OCI-LY7 (cell line): ENCODE measurements around the gene TRIP10. TPM values are rescaled to one million over a fixed set of nuclear protein-coding genes. Genes with fewer than 3 reads are reported as not detected.

ENCODE experiments used
- BruUV-seq: library from RNA; stranded (reverse); fragments of 400-500 nt; replicated peaks from 2 replicates; lab custom pipeline; 2021; lab: Mats Ljungman, UMichigan
- CTCF ChIA-PET: fragments of 300-600 bp; sonication (Branson Sonifier 250); formaldehyde crosslinking; loops from one replicate; lab custom pipeline; 2022; ENCODE audit warnings: antibody characterized with exemption; ENCODE audit not compliant: unreplicated experiment; lab: Charles Lee
- POLR2A ChIA-PET: fragments of 300-600 bp; sonication (Branson Sonifier 250); formaldehyde crosslinking; loops from one replicate; lab custom pipeline; 2022; ENCODE audit warnings: antibody characterized with exemption; lab: Charles Lee
- DNase-seq: peaks from one replicate; pipeline ENCODE4 v3.0.0-alpha.2; 2015; ENCODE audit warnings: low spot score
- H2AFZ ChIP-seq: fragments of 200-600 bp; sonication (generic), shearing (Covaris generic); 2 replicates; pipeline ENCODE4 v1.6.1; 2014; ENCODE audit warnings: mild to moderate bottlenecking, antibody characterized with exemption, low read length, moderate library complexity
- H3K27ac ChIP-seq: fragments of 200-600 bp; sonication (generic); 2 replicates; pipeline ENCODE4 v1.5.1; 2014; ENCODE audit warnings: mixed run types, low read depth, mild to moderate bottlenecking, moderate library complexity, low read length, inconsistent platforms; ENCODE audit not compliant: poor library complexity, severe bottlenecking
- H3K36me3 ChIP-seq: fragments of 200-600 bp; sonication (generic); 2 replicates; pipeline ENCODE4 v1.6.1; 2014; ENCODE audit warnings: mild to moderate bottlenecking, antibody characterized with exemption, low read length, moderate library complexity, mixed read lengths; ENCODE audit not compliant: insufficient read depth
- H3K4me1 ChIP-seq: fragments of 200-600 bp; sonication (generic); 2 replicates; pipeline ENCODE4 v1.5.1; 2014; ENCODE audit warnings: mild to moderate bottlenecking, low read length; ENCODE audit not compliant: insufficient read depth, poor library complexity, severe bottlenecking
- H3K4me2 ChIP-seq: fragments of 200-600 bp; sonication (generic); 2 replicates; pipeline ENCODE4 v1.6.1; 2014; ENCODE audit warnings: mild to moderate bottlenecking, low read length
- H3K4me3 ChIP-seq: fragments of 200-600 bp; sonication (generic); 2 replicates; pipeline ENCODE4 v1.5.1; 2014; ENCODE audit warnings: mild to moderate bottlenecking, low read depth, low read length; ENCODE audit not compliant: poor library complexity, severe bottlenecking
- H3K79me2 ChIP-seq: fragments of 200-600 bp; sonication (generic); 2 replicates; pipeline ENCODE4 v1.6.1; 2016; ENCODE audit warnings: low read depth, mild to moderate bottlenecking, low read length, moderate library complexity, mixed read lengths; ENCODE audit not compliant: insufficient read depth
- H3K9me2 ChIP-seq: fragments of 200-600 bp; sonication (generic); 2 replicates; pipeline ENCODE4 v1.6.1; 2016; ENCODE audit warnings: mild to moderate bottlenecking, low read length, mixed read lengths; ENCODE audit not compliant: insufficient read depth
- H3K9me3 ChIP-seq: fragments of 200-600 bp; sonication (generic); 2 replicates; pipeline ENCODE4 v1.6.1; 2014; ENCODE audit warnings: mild to moderate bottlenecking, mixed run types, low read length, mixed read lengths
- H4K20me1 ChIP-seq: fragments of 200-600 bp; sonication (generic); 2 replicates; pipeline ENCODE4 v1.6.1; 2014; ENCODE audit warnings: mild to moderate bottlenecking, antibody characterized with exemption, low read length, moderate library complexity, mixed read lengths; ENCODE audit not compliant: insufficient read depth
- CTCF ChIP-seq: fragments of 200-600 bp; sonication (generic); conservative IDR thresholded peaks from 2 replicates; pipeline ENCODE4 v1.5.1; 2014; ENCODE audit warnings: mild to moderate bottlenecking, antibody characterized with exemption, low read length, moderate library complexity, mixed read lengths
- EZH2phosphoT487 ChIP-seq: fragments of 200-600 bp; sonication (generic); IDR thresholded peaks from 2 replicates; pipeline ENCODE4 v1.6.1; 2018; ENCODE audit warnings: low read depth, borderline replicate concordance, mild to moderate bottlenecking, mixed run types, antibody characterized with exemption, low read length, moderate library complexity, mixed read lengths
- intact Hi-C: fragments of 100-400 bp; cut with micrococcal nuclease; formaldehyde crosslinking; loops from one replicate; pipeline ENCODE4 v1.10.0; 2022; ENCODE audit not compliant: unreplicated experiment
- total RNA-seq, 2 experiments: library from RNA; depleted of rRNA in 1 of 2; stranded (reverse); fragments of >200 nt in 1 of 2; shearing (Covaris generic) in 1 of 2; gene quantifications; 2 replicates each; pipeline ENCODE4 v1.2.3, GENCODE V29; 2014 to 2022

TRIP10 gene
- total RNA-seq, 2 experiments from 2014 or later: 16.1 to 19.9 TPM

GRCh38 chr19:6719540-6719861 is 20.0 kb upstream of the TRIP10 start:
- H3K9me3 ChIP-seq: no peaks in the 10 kb centered on the region
- no peak overlapping the region for H3K4me3 ChIP-seq
- peaks cover 50% of the 10 kb centered on the region for H3K4me1 ChIP-seq
- H3K27ac ChIP-seq: no peak overlapping the region
- no TSS peak for BruUV-seq
- no peaks in the 10 kb centered on the region for H3K79me2 ChIP-seq
- ChIA-PET CTCF (no interaction called here), POLR2A (no interaction called here)
- TF ChIP-seq CTCF: no peak
- no peak for TF ChIP-seq EZH2phosphoT487
- no peaks in the 10 kb centered on the region for H4K20me1 ChIP-seq
- no peaks in the 10 kb centered on the region for H3K9me2 ChIP-seq
- no peak overlapping the region for H2AFZ ChIP-seq
- intact Hi-C loops: loop anchor here (2.0 kb wide), 1 partner anchor 203 kb away; no protein-coding TSS in a partner anchor
- DNase-seq: no peak
- no peak overlapping the region for H3K4me2 ChIP-seq
- no peaks in the 10 kb centered on the region for H3K36me3 ChIP-seq

- Histone ChIP-seq H3K79me2 (no peaks in the 10 kb centered on the region), H2AFZ (no peak overlapping the region), H3K4me3 (no peak overlapping the region), H3K27ac (no peak overlapping the region), H3K36me3 (no peaks in the 10 kb centered on the region), H3K9me2 (no peaks in the 10 kb centered on the region), H3K4me2 (no peak overlapping the region), H4K20me1 (no peaks in the 10 kb centered on the region), H3K9me3 (no peaks in the 10 kb centered on the region), H3K4me1 (peaks cover 55% of the 10 kb centered on the region)
- no TSS peak for BruUV-seq
- CTCF ChIA-PET: no interaction called here
- no peak for DNase-seq
- TF ChIP-seq CTCF: no peak
- TF ChIP-seq EZH2phosphoT487: no peak
- POLR2A ChIA-PET: no interaction called here
- intact Hi-C loops: loop anchor here (2.0 kb wide), 1 partner anchor 203 kb away; no protein-coding TSS in a partner anchor
Observed at GRCh38 chr19:6719992-6720368, 19.5 kb upstream of the TRIP10 start.

GRCh38 chr19:6720369-6721137 is 18.9 kb upstream of the TRIP10 start, which contains the start of gene C3:
Gene C3, minus strand, starts transcription at chr19:6720650. Its CDS starts 61 bp downstream, at chr19:6720589.
- Histone ChIP-seq H3K4me1 (peaks cover 60% of the 10 kb centered on the region), H3K9me2 (no peaks in the 10 kb centered on the region), H3K4me2 (peak within 1 kb of the TSS; percentile 73), H2AFZ (peak within 1 kb of the TSS; percentile 96), H4K20me1 (no peaks in the 10 kb centered on the region), H3K9me3 (no peaks in the 10 kb centered on the region), H3K4me3 (peak within 1 kb of the TSS; percentile 43), H3K27ac (peak within 1 kb of the TSS; percentile 66), H3K36me3 (no peaks in the 10 kb centered on the region), H3K79me2 (no peaks in the 10 kb centered on the region)
- POLR2A ChIA-PET: no interaction called here
- CTCF ChIA-PET: no interaction called here
- no peak for DNase-seq
- no peak for TF ChIP-seq CTCF
- no peak for TF ChIP-seq EZH2phosphoT487
- intact Hi-C loops: no loop called here
- BruUV-seq: no TSS peak
